SK-N-MC (cell line): ENCODE measurements around the gene GRIP1.

Experiments used
- EZH2 ChIP-seq: fragments of 200-600 bp; sonication (generic); IDR thresholded peaks from one replicate; pipeline ENCODE4 v1.6.1; 2017; ENCODE audit warnings: antibody characterized with exemption
- FOXP2 ChIP-seq: optimal IDR thresholded peaks from 2 replicates; pipeline ENCODE3; 2011; ENCODE audit warnings: mild to moderate bottlenecking, moderate library complexity; ENCODE audit not compliant: insufficient read depth; ENCODE audit errors: extremely low read length, control extremely low read depth
- POLR2AphosphoS5 ChIP-seq: IDR thresholded peaks from 2 replicates; pipeline ENCODE4 v1.6.1; 2012; ENCODE audit warnings: mild to moderate bottlenecking, low read depth, low read length, borderline replicate concordance

GRCh38 chr12:66453844-66454243 is 225.0 kb downstream of the GRIP1 start:
- TF ChIP-seq EZH2 (no peak), POLR2AphosphoS5 (no peak), FOXP2 (no peak)
